ENCODE results near the gene PLPPR5.
"Not testable (repeated sequence)": the region's sequence is repeated elsewhere in the genome, so short reads cannot be mapped to it uniquely, and the experiment has no call there.

PLPPR5 gene, protein sequence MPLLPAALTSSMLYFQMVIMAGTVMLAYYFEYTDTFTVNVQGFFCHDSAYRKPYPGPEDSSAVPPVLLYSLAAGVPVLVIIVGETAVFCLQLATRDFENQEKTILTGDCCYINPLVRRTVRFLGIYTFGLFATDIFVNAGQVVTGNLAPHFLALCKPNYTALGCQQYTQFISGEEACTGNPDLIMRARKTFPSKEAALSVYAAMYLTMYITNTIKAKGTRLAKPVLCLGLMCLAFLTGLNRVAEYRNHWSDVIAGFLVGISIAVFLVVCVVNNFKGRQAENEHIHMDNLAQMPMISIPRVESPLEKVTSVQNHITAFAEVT

DNA sequence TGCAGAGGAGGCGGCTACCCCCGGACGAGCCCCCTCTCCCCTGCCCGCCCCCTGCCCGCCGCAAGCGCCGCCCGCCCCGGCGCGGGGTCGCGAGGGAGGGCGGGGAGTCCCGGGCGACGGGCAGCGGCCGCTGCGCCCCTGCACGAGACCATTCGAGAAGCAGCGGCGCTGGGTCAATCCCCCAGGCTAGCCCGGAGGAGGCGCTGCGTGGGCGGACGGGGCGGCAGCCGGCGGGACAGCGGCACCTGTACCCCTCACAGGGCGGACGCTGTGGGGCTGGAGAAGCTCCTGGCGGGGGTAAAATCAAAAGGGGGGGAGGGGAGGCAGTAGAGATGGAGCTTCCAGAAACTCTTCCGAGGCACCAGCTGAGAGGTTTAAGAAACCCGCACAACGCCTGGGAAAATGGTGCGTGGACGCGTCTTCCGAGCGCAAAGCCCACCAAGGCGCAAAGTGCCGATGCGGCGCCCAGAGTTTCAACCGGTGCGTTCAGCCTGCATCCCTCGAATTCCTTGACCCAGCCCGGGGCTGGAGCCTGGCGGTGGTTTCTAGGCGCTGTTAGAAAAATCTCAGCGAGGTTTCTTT is at the start of gene PLPPR5:
PLPPR5 (minus strand) TSS at position 1 of the 582 bp plus-strand sequence. CDS start 190 bp downstream, outside the sequence.
- DNase-seq, result no peak

DNA sequence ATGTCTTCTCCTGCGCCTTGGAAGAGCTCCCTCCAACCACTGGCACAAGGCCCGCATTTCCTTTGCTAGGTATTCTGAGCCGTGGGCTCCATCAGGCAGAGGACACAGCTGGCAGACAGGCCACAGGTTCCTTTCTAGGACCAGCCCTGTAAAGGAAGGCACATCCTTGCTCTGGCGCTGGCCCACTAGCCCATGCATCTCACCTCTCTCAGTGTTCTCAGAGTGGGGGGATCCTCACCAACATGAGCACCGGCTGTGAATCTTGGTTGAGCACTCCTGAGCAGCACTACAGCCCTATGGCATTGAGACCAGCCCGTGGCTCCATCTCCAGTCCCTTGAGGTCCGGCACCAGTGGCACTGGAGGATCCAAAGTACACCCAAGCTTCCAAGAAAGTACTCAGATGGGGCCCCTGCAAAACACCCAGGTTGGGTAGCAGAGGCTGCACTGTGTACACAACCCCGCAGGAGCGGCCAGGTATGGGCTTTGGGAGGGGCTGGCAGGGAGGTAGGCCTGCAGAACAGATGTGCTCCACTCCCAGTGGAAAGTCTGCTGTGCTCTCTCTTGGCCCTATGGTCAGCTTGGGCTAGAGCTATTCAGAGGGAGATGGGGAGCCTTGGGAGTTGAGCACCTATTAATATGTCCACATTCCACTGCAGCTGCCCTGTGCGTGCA is 47.1 kb upstream of the PLPPR5 start:
- DNase-seq, result no peak

GRCh38 chr1:99049745-99050144 is 45.1 kb upstream of the PLPPR5 start:
- DNase-seq, result no peak

DNA sequence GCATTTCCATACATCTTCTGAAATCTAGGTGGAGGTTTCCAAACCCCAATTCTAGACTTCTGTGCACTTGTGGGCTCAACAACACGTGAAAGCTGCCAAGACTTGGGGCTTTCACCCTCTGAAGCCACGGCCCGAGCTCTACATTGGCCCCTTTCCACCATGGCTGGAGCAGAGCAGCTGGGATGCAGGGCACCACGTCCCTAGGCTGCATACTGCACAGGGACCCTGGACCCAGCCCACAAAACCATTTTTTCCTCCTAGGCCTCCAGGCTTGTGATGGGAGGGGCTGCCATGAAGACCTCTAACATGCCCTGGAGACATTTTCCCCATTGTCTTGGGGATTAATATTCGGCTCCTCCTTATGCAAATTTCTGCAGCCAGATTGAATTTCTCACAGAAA is 32.1 kb upstream of the PLPPR5 start:
- DNase-seq, result not testable (repeated sequence)

GRCh38 chr1:99018313-99018712 is 13.7 kb upstream of the PLPPR5 start:
- no peak for DNase-seq

DNA sequence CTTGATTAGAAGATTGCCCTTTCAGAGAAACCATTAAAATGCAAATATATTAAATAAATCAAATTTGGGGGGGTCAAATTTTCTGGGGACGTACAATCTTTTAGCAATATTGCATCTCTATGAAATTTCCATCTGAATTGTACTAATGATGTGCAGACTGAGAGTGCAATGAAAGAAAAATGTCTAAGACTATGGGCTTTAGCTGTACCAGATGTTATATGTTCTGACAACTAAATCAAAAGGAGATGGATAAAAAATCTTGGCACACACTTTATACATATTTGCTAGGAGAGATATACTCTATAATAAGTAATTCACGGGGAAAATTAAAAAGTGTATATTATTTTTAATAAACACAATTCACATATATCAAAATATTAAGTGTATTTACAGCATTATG is 13.0 kb upstream of the PLPPR5 start:
- no peak for DNase-seq

DNA sequence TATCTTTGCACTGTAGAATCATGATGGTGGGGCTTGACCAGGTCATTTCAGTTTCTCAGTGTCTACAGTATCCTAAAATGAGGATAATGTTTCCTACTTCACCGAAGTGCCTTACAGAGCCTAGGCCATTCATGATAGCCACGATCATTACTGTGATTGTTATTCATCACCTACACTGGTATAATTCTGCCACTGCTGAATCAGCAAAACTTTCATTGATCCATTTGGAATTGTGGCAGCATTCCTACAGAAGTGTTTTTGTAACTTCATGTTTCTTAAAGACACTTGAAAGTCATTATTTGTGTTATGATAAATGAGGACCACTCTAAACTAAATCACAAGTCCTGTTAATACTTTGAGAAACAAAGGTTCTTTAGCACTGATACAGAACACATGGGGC is 6.0 kb upstream of the PLPPR5 start:
- no peak for DNase-seq

DNA sequence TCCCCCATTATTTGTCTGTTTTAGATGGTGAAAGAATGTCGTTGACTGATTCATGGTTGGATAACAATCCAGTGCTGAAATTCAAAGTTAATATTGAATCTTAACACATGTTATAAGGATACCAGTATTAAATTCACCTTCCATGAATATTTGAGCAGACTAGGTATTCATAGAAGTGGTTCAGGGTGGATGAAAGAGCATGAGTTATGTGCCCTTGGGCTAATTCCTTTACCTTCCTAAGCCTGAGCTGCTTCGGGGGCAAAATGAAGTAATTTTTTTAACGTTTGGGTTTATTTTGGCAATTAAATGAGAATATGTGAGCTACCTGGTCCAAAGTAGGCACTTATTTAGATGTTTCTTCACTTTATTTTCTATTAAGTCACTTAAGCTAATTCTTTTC is 2.7 kb upstream of the PLPPR5 start:
- no peak for DNase-seq

GRCh38 chr1:99005537-99005942 is 879 bp upstream of the PLPPR5 start:
- no peak for DNase-seq

GRCh38 chr1:99004254-99004860 is 304 bp downstream of the PLPPR5 start:
- DNase-seq, result no peak

- DNase-seq, result no peak
Measured at GRCh38 chr1:99003581-99004253, 944 bp downstream of the PLPPR5 start.

DNA sequence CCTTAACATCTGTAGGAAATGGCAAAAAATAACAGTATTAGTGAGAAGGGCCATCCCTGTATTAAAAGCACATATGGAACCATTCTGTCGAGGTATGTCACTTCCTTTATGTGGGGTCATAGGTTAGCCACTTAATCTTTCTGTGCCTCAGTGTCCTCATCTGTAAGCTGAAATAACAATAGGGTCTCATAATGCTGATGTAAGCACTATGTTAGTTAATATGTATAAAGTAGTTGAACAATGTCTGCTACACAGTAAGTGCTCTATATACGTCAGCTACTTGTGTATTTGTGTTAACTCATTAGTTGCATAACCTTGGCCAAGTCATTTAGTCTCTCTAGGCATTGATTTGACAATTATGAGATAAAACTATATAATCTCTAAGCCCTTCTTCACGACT is 11.8 kb downstream of the PLPPR5 start:
- DNase-seq, result no peak

DNA sequence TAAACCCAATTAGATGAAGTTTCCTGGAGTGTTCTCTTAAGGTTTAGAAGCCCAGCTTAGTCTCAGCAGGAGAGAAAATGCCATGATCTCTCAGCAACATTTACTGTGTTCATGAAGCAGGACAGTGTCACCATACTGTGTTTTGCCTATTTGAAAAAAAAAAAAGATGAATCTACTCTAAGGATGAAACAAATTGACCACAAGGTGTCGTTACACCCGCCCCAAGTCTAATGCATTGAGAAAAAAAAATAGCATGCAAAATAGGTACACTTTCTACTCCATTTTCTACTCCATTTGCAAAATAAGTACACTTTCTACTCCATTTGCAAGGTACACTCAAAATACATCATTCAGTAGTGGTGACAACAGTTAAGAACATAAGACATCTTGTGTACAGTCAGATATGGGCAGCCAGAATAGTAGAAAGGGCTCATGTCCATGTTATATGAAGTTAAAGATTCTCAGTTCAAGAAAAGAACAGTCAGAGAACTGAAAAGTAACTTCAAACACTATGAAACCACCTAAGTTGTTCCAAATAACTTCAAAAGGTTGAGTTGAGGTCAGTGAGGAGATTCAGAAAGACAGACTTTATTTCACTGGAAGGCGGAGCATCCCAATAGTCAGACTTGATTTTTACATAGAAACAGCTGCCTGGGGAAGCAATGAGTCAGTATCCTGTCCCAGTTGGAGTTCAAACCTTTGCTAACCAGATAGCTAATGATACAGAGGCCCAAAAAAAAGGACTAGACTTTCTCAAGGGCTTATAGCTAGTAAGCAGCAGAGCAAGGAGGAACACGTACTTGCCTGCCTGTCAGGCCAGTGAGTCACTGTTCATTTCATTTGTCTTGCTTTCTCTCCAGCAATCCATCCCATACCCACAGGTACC is 13.3 kb downstream of the PLPPR5 start:
- no peak for DNase-seq

- no peak for DNase-seq
Measured at GRCh38 chr1:98989556-98989907, 15.1 kb downstream of the PLPPR5 start.

GRCh38 chr1:98988904-98989555 is 15.6 kb downstream of the PLPPR5 start:
- DNase-seq, result no peak

- no peak for DNase-seq
Measured at GRCh38 chr1:98985687-98986086, 19.0 kb downstream of the PLPPR5 start.

- DNase-seq, result no peak
Measured at GRCh38 chr1:98981917-98982513, 22.6 kb downstream of the PLPPR5 start.

DNA sequence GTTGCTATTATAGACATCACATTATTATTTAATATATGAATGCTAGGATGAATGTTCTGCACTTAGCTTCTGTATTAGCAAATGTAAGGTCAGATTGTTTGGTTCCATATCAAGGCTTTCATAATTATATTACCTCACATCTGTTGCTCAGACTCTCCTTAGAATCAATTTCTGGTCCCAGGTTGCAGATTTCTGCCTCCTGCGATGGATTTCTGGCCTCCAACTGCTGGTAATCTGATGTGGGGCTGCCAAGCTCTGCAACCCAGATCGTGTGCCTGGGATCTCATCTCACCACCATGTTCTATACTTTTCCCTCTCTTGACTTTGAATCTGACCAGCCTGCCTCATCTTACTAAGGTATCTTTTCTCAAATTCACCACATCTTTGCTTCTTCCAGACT is 25.2 kb downstream of the PLPPR5 start:
- DNase-seq, result no peak

DNA sequence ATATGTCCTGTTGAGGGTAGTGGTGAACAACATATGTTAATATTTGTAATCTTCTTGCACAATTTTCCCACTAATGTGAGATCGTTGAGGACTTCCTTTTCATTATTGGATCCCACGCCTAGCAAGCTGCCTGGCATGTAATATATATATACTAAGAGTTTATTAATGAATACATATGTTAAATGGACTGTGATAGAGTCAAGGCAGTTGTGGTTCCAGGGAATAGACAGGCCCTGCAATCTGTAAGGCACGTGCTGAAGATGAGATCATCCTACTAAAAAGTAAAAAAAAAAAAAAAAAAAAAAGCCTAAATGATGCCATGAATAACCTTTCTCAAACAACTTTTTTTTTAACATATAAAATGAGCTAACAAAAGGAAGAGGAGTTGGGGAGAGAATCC is 28.9 kb downstream of the PLPPR5 start:
- DNase-seq, result no peak

DNA sequence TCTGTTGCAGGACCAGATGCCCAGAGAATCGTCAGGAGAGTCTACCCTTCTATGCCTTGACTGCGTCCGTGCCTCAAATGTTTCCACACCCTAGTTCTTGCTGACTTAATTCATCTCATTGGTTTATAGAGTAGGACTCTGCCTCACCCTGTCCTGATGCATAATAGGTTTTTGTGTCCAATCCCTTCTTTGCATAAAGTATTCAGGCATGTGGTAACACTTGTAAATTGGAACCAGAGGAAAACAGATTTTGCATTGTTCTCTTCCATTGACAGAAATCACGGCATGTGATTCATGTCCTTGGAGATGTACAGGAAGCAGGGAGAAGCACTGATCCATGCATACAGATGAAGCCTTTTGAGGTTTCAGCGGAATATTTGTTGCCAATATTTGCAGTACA is 29.5 kb downstream of the PLPPR5 start:
- DNase-seq, result no peak

DNA sequence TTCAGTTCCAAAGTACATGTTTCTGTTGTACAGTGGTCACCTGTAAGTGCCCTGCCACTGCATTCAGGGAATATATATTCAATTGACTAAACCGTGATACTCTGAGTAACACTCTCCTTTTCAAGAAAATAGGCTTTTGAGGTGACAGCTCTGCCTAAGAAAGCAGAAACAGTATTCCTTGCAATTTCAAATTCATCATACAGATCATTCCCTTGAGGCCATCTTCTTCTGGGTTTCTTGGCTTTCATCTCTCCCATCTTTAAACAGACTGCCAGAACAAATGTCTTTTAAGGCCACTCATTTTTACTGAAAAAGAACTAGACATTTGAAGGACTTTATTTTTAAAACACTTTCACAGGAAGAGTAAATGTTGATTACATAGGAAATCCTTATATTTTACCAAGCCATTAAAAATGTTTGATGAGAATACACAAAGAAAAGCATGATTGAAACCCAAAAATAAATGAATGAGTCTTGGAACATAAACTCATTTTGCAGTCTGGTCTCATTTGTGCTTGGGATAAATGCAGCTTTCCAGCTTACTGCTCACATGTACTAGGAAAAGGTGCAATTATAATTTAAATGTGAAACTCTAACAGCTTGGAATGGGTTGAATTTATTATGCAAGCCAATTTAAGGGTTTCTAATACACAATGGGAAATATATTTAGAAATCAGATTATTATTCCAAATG is 34.7 kb downstream of the PLPPR5 start:
- no peak for DNase-seq
